Prostate gland (tissue), 2 donors: Measurements from ENCODE around the gene RBFOX2.

Source experiments
- POLR2A ChIP-seq: fragments of 450-650 bp; IDR thresholded peaks from one replicate; pipeline ENCODE4 v1.6.1; 2016; ENCODE audit warnings: antibody characterized with exemption, mild to moderate bottlenecking
- POLR2AphosphoS5 ChIP-seq: sonication (generic); formaldehyde crosslinking; IDR thresholded peaks from one replicate; pipeline ENCODE4 v1.6.1; 2017; ENCODE audit warnings: antibody characterized with exemption
- TF ChIP-seq, protein P1 (sequence below), 4 experiments: fragments of 200-600 bp in 2 of 4; fragments of 450-650 bp in 2 of 4; sonication (generic) in 2 of 4; IDR thresholded peaks; 1 replicate in 3 of 4; 2 replicates in 1 of 4; pipeline ENCODE4 v1.5.1; 2016 to 2019; ENCODE audit warnings: antibody characterized with exemption in 4 of 4, mild to moderate bottlenecking in 2 of 4, moderate library complexity in 2 of 4

DNA sequence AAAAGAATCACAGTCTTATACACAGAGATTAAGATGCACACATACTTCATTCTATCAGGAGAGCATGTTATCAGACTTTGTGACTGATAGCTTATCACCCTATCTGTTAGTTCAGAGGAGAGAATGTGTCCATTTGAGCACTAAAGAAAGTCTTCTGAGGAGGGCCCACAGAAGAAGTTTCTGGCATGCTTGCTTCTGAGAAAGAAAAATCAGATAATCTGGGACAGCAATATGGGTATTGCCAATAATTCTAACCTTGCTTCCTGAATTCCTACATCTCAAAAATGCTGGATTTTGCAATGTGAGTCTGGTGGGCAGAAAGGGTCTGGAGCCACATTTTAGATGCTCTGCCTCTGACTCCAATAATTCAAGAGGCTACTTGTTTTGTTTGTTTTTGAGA is 128.9 kb downstream of the RBFOX2 start:
- TF ChIP-seq POLR2A (no peak), POLR2AphosphoS5 (no peak)
- TF ChIP-seq, protein P1, sequence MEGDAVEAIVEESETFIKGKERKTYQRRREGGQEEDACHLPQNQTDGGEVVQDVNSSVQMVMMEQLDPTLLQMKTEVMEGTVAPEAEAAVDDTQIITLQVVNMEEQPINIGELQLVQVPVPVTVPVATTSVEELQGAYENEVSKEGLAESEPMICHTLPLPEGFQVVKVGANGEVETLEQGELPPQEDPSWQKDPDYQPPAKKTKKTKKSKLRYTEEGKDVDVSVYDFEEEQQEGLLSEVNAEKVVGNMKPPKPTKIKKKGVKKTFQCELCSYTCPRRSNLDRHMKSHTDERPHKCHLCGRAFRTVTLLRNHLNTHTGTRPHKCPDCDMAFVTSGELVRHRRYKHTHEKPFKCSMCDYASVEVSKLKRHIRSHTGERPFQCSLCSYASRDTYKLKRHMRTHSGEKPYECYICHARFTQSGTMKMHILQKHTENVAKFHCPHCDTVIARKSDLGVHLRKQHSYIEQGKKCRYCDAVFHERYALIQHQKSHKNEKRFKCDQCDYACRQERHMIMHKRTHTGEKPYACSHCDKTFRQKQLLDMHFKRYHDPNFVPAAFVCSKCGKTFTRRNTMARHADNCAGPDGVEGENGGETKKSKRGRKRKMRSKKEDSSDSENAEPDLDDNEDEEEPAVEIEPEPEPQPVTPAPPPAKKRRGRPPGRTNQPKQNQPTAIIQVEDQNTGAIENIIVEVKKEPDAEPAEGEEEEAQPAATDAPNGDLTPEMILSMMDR (IDR thresholded peaks at IDR 0.05), result no peak
